IMR-90 (cell line): ENCODE data around the gene TPP1. TPM values are rescaled to one million over a fixed set of nuclear protein-coding genes. Genes with fewer than 3 reads are reported as not detected.

ENCODE experiments used
- ATAC-seq: fragments of 200-7000 bp; cut with Tn5 transposase; 2 replicates; pipeline ENCODE4 v1.9.1; 2020; ENCODE audit warnings: low read depth, mild to moderate bottlenecking, moderate library complexity
- BruUV-seq: library from RNA; stranded (reverse); fragments of 400-500 nt; replicated peaks from 2 replicates; lab custom pipeline; 2021; lab: Mats Ljungman, UMichigan
- CTCF ChIA-PET: fragments of 300-600 bp; formaldehyde crosslinking; extraction: SDS; loops from one replicate; lab custom pipeline; 2021; ENCODE audit warnings: antibody characterized with exemption; lab: Yijun Ruan, JAX
- POLR2A ChIA-PET: fragments of 300-600 bp; sonication (Branson Sonifier 250); formaldehyde crosslinking; loops from one replicate; lab custom pipeline; 2022; ENCODE audit warnings: antibody characterized with exemption; ENCODE audit not compliant: unreplicated experiment; lab: Charles Lee
- DNase-seq: peaks from one replicate; pipeline ENCODE4 v3.0.0; 2013
- H2AFZ ChIP-seq: replicated peaks from 2 replicates; pipeline ENCODE3; 2013; ENCODE audit warnings: low read length, mild to moderate bottlenecking; ENCODE audit not compliant: poor library complexity
- H2AK5ac ChIP-seq: 2 replicates; pipeline ENCODE4 v1.6.1; 2013; ENCODE audit warnings: low read depth, low read length, inconsistent platforms
- H2AK9ac ChIP-seq: replicated peaks from 2 replicates; pipeline ENCODE3; 2013; ENCODE audit warnings: mild to moderate bottlenecking, low read depth, low read length, moderate library complexity; ENCODE audit not compliant: poor library complexity
- H2BK120ac ChIP-seq: 2 replicates; pipeline ENCODE4 v1.6.1; 2013; ENCODE audit warnings: low read depth, low read length, inconsistent platforms
- H2BK15ac ChIP-seq: 3 replicates; pipeline ENCODE4 v1.6.1; 2013; ENCODE audit warnings: low read depth, low read length, inconsistent platforms
- H2BK20ac ChIP-seq: 2 replicates; pipeline ENCODE4 v1.6.1; 2013; ENCODE audit warnings: low read depth, mild to moderate bottlenecking, inconsistent platforms, low read length, moderate library complexity
- H2BK5ac ChIP-seq: 2 replicates; pipeline ENCODE4 v1.6.1; 2013; ENCODE audit warnings: mild to moderate bottlenecking, low read depth, low read length, inconsistent platforms; ENCODE audit not compliant: poor library complexity, severe bottlenecking
- H3K14ac ChIP-seq: replicated peaks from 2 replicates; pipeline ENCODE4 v1.6.1; 2013; ENCODE audit warnings: low read depth, low read length, inconsistent platforms
- H3K18ac ChIP-seq: 2 replicates; pipeline ENCODE4 v1.6.1; 2013; ENCODE audit warnings: low read depth, low read length, control low read depth
- H3K23ac ChIP-seq: 2 replicates; pipeline ENCODE4 v1.6.1; 2013; ENCODE audit warnings: low read depth, low read length, inconsistent platforms
- H3K27ac ChIP-seq: 2 replicates; pipeline ENCODE4 v1.5.1; 2013; ENCODE audit warnings: mild to moderate bottlenecking, control low read depth, low read length; ENCODE audit not compliant: insufficient read depth
- H3K27me3 ChIP-seq: 2 replicates; pipeline ENCODE4 v1.6.1; 2013; ENCODE audit warnings: low read length; ENCODE audit not compliant: control insufficient read depth, insufficient read depth
- H3K36me3 ChIP-seq: 2 replicates; pipeline ENCODE4 v1.6.1; 2013; ENCODE audit warnings: low read length, mixed read lengths; ENCODE audit not compliant: control insufficient read depth, insufficient read depth
- H3K4ac ChIP-seq: 2 replicates; pipeline ENCODE4 v1.6.1; 2013; ENCODE audit warnings: low read depth, low read length, inconsistent platforms
- H3K4me1 ChIP-seq: 2 replicates; pipeline ENCODE4 v1.6.1; 2013; ENCODE audit warnings: low read length, mixed read lengths; ENCODE audit not compliant: control insufficient read depth, insufficient read depth
- H3K4me2 ChIP-seq: 2 replicates; pipeline ENCODE4 v1.6.1; 2013; ENCODE audit warnings: low read depth, mild to moderate bottlenecking, control low read depth, low read length, moderate library complexity
- H3K4me3 ChIP-seq: 2 replicates; pipeline ENCODE4 v1.5.1; 2013; ENCODE audit warnings: low read depth, mild to moderate bottlenecking, control low read depth, low read length, moderate library complexity; ENCODE audit not compliant: insufficient read depth
- H3K56ac ChIP-seq: 2 replicates; pipeline ENCODE4 v1.6.1; 2013; ENCODE audit warnings: low read length, inconsistent platforms; ENCODE audit not compliant: insufficient read depth; ENCODE audit errors: extremely low read depth
- H3K79me1 ChIP-seq, 2 experiments: 2 replicates each; pipeline ENCODE4 v1.6.1; 2013; ENCODE audit warnings: low read length in 2 of 2, inconsistent platforms in 1 of 2, low read depth in 1 of 2
- H3K9ac ChIP-seq: 2 replicates; pipeline ENCODE4 v1.6.1; 2013; ENCODE audit warnings: low read depth, low read length, control low read depth
- H3K9me1 ChIP-seq: 2 replicates; pipeline ENCODE4 v1.6.1; 2013; ENCODE audit warnings: low read length, inconsistent platforms; ENCODE audit not compliant: insufficient read depth
- H3K9me3 ChIP-seq: 2 replicates; pipeline ENCODE4 v1.6.1; 2013; ENCODE audit warnings: low read length; ENCODE audit not compliant: control insufficient read depth, insufficient read depth
- H4K20me1 ChIP-seq: 2 replicates; pipeline ENCODE4 v1.6.1; 2013; ENCODE audit warnings: low read length, inconsistent platforms; ENCODE audit not compliant: insufficient read depth
- H4K5ac ChIP-seq: 2 replicates; pipeline ENCODE4 v1.6.1; 2013; ENCODE audit warnings: mild to moderate bottlenecking, low read depth, low read length, control low read depth
- H4K8ac ChIP-seq, 2 experiments: 2 replicates each; pipeline ENCODE4 v1.6.1; 2013; ENCODE audit warnings: low read depth in 2 of 2, low read length in 2 of 2, control low read depth in 1 of 2, inconsistent platforms in 1 of 2
- H4K91ac ChIP-seq: 2 replicates; pipeline ENCODE4 v1.6.1; 2013; ENCODE audit warnings: low read depth, low read length, inconsistent platforms; ENCODE audit not compliant: insufficient read depth
- CTCF ChIP-seq: conservative IDR thresholded peaks from 2 replicates; pipeline ENCODE4 v1.5.1; 2012; ENCODE audit warnings: mild to moderate bottlenecking, low read depth, low read length, improper control_type of control experiment
- ELK1 ChIP-seq: fragments of 150-350 bp; IDR thresholded peaks from 2 replicates; pipeline ENCODE4 v1.6.1; 2016; ENCODE audit warnings: low read depth, mild to moderate bottlenecking, low read length, moderate library complexity, borderline replicate concordance
- FOS ChIP-seq: fragments of 150-350 bp; IDR thresholded peaks from 2 replicates; pipeline ENCODE4 v1.6.1; 2016; ENCODE audit warnings: low read depth, low read length
- MAFK ChIP-seq: IDR thresholded peaks from 2 replicates; pipeline ENCODE4 v1.6.1; 2012; ENCODE audit warnings: low read depth, low read length, improper control_type of control experiment
- NFE2L2 ChIP-seq: fragments of 150-350 bp; IDR thresholded peaks from 2 replicates; pipeline ENCODE4 v1.6.1; 2016; ENCODE audit warnings: low read depth, mild to moderate bottlenecking, low read length
- RAD21 ChIP-seq: IDR thresholded peaks from 2 replicates; pipeline ENCODE4 v1.6.1; 2012; ENCODE audit warnings: low read length, improper control_type of control experiment
- RFX5 ChIP-seq: IDR thresholded peaks from 2 replicates; pipeline ENCODE4 v1.8.0; 2012; ENCODE audit warnings: low read depth, mild to moderate bottlenecking, low read length, moderate library complexity
- WGBS, 2 experiments: methylation state at CpG; one replicate each; pipeline versions ENCODE4 v1.1.5 to v1.1.7; 2013; ENCODE audit warnings: missing lambda C conversion rate in 2 of 2; ENCODE audit not compliant: insufficient read length in 1 of 2; ENCODE audit errors: extremely low coverage in 2 of 2; 5-methylcytosine and 5-hydroxymethylcytosine counted together
- dilution Hi-C: fragments of 300-500 bp; cut with HindIII; formaldehyde crosslinking; loops from one replicate; pipeline ENCODE4 v1.14.3; 2018; ENCODE audit warnings: low sequenced_read_pairs; ENCODE audit not compliant: unreplicated experiment
- in situ Hi-C: fragments of 300-500 bp; cut with MboI; formaldehyde crosslinking; loops from 3 replicates; pipeline ENCODE4 v1.14.3; 2019; ENCODE audit warnings: low sequenced_read_pairs, inconsistent platforms, mixed read lengths
- intact Hi-C: fragments of 100-400 bp; cut with micrococcal nuclease; formaldehyde crosslinking; loops from 2 replicates; pipeline ENCODE4 v1.10.0; 2022
- polyA plus RNA-seq, 3 experiments: library from polyadenylated mRNA; depleted of rRNA; stranded (reverse); fragments of >200 nt; gene quantifications; 2 replicates each; pipeline ENCODE4 v1.2.3, GENCODE V29; 2012; ENCODE audit warnings: low replicate concordance in 1 of 3
- total RNA-seq: library from RNA; depleted of rRNA; stranded (reverse); fragments of >200 nt; gene quantifications from 2 replicates; pipeline ENCODE4 v1.2.3, GENCODE V29; 2012

Gene TPP1
- total and polyA plus RNA-seq, 2 of the 4 experiments (the other 2 are of a cell fraction), result 33.5 to 108 TPM

- Histone ChIP-seq H3K23ac (no peak overlapping the region), H3K36me3 (no peaks in the 10 kb centered on the region; the same call in 1 of the 2 replicates), H2AK9ac (no peak overlapping the region), H4K91ac (no peak overlapping the region), H3K56ac (no peak overlapping the region), H2AK5ac (no peak overlapping the region), H3K4me3 (no peak overlapping the region), H2AFZ (no peak overlapping the region), H3K79me1 (peaks cover 0 to 3% of the 10 kb centered on the region in 2 experiments; a peak in 2 of 4 replicates), H4K8ac (no peak overlapping the region), H3K9me1 (peaks cover 11% of the 10 kb centered on the region), H3K18ac (no peak overlapping the region), H3K4me2 (no peak overlapping the region), H2BK120ac (no peak overlapping the region), H3K4ac (no peak overlapping the region), H4K5ac (no peak overlapping the region), H3K27me3 (no peaks in the 10 kb centered on the region), H3K27ac (no peak overlapping the region), H3K9ac (no peak overlapping the region), H3K9me3 (no peaks in the 10 kb centered on the region), H2BK20ac (no peak overlapping the region), H2BK15ac (no peak overlapping the region), H3K14ac (no peak overlapping the region), H2BK5ac (no peak overlapping the region), H4K20me1 (no peaks in the 10 kb centered on the region), H3K4me1 (peaks cover 9% of the 10 kb centered on the region)
- ATAC-seq (peak; percentile 42), DNase-seq (peak; percentile 65)
- CTCF ChIA-PET, result interaction anchor here (0.6 kb wide), 1 partner anchor 10 kb away, joined by 3 read pairs; no protein-coding TSS in a partner anchor
- dilution Hi-C loops, result no loop called here
- WGBS, 2 experiments, result no CpG with 5 or more reads among the region's 4 CpGs
- TF ChIP-seq CTCF (no peak), ELK1 (no peak), FOS (no peak), RFX5 (no peak), NFE2L2 (0 out of 2 replicates have a peak, but pooled peaks have one; percentile 31), RAD21 (no peak), MAFK (peak; percentile 100)
- POLR2A ChIA-PET, result no interaction called here
- no TSS peak for BruUV-seq
- in situ Hi-C loops, result no loop called here
- intact Hi-C loops, result no loop called here
Observed at GRCh38 chr11:6568191-6568918, 50.9 kb downstream of the TPP1 start.
